Vagina (tissue), 2 donors: ENCODE results near the gene AS3MT.

Experiments
- CTCF ChIP-seq, 3 experiments: fragments of 450-650 bp in 2 of 3; fragments of 200-600 bp in 1 of 3; sonication (generic) in 1 of 3; IDR thresholded peaks; one replicate each; pipeline ENCODE4 v1.5.1; 2017 to 2019; ENCODE audit warnings: antibody characterized with exemption in 3 of 3, mild to moderate bottlenecking in 2 of 3, moderate library complexity in 2 of 3
- POLR2A ChIP-seq, 2 donors: fragments of 450-650 bp; IDR thresholded peaks; one replicate each; pipeline ENCODE4 v1.6.1; 2017; ENCODE audit warnings: antibody characterized with exemption in 2 of 2, mild to moderate bottlenecking in 2 of 2, moderate library complexity in 2 of 2
- POLR2AphosphoS5 ChIP-seq, 2 donors: sonication (generic); formaldehyde crosslinking; IDR thresholded peaks; one replicate each; pipeline ENCODE4 v1.9.0; 2017; ENCODE audit warnings: antibody characterized with exemption in 2 of 2, mild to moderate bottlenecking in 2 of 2, low read depth in 1 of 2; ENCODE audit not compliant: insufficient read depth in 1 of 2

- TF ChIP-seq POLR2A (IDR thresholded peaks at IDR 0.05) (no peak), CTCF (IDR thresholded peaks at IDR 0.05) (no peak), POLR2AphosphoS5 (IDR thresholded peaks at IDR 0.05; ENCODE audit: insufficient read depth in 1 of 2, low read depth in 1 of 2) (no peak)
These were observed 30.7 kb downstream of the AS3MT start for GRCh38 chr10:102900006-102900405.
